Gastrocnemius medialis (tissue), 4 donors: ENCODE data around the gene PDZRN3. TPM values are rescaled to one million over a fixed set of nuclear protein-coding genes. Genes with fewer than 3 reads are reported as not detected.

Experiments used
- ATAC-seq, 2 donors: fragments of 150-250 bp; one replicate each; pipeline ENCODE4 v1.9.1; 2016
- DNase-seq, 2 donors: peaks; one replicate each; pipeline ENCODE4 v3.0.0-alpha.2; 2019
- H3K27ac ChIP-seq, 4 donors: fragments of 200-600 bp; sonication (generic); 1 replicate in 1 of 4; 2 replicates in 3 of 4; pipeline ENCODE4 v1.5.1; 2016 to 2018; ENCODE audit warnings: mild to moderate bottlenecking in 2 of 4, moderate library complexity in 1 of 4
- H3K27me3 ChIP-seq, 3 donors: fragments of 200-600 bp; sonication (generic) in 2 of 3; 1 replicate in 1 of 3; 2 replicates in 2 of 3; pipeline versions ENCODE4 v1.5.1 to v1.6.0; 2016 to 2019; ENCODE audit warnings: mild to moderate bottlenecking in 1 of 3, moderate library complexity in 1 of 3
- H3K36me3 ChIP-seq, 2 donors: fragments of 200-600 bp; sonication (generic) in 1 of 2; one replicate each; pipeline ENCODE4 v1.5.1; 2017 to 2018
- H3K4me1 ChIP-seq, 2 donors: fragments of 200-600 bp; sonication (generic) in 1 of 2; one replicate each; pipeline ENCODE4 v1.5.1; 2016 to 2017; ENCODE audit warnings: mild to moderate bottlenecking in 2 of 2
- H3K4me3 ChIP-seq, 4 donors: fragments of 200-600 bp; sonication (generic) in 3 of 4; 1 replicate in 1 of 4; 2 replicates in 3 of 4; pipeline ENCODE4 v1.5.1; 2016 to 2019; ENCODE audit warnings: mild to moderate bottlenecking in 2 of 4
- H3K9me3 ChIP-seq, 3 donors: fragments of 200-600 bp; sonication (generic) in 2 of 3; 1 replicate in 1 of 3; 2 replicates in 2 of 3; pipeline ENCODE4 v1.5.1; 2016 to 2019
- POLR2A ChIP-seq, 2 donors: fragments of 450-650 bp; IDR thresholded peaks; one replicate each; pipeline ENCODE4 v1.6.1; 2017; ENCODE audit warnings: antibody characterized with exemption in 2 of 2, mild to moderate bottlenecking in 2 of 2, moderate library complexity in 2 of 2
- in situ Hi-C, 4 donors: fragments of 200-750 bp; cut with MboI; loops; one replicate each; pipeline versions ENCODE4 v1.15.0 to v1.8.0; 2017; ENCODE audit warnings: low sequenced_read_pairs in 4 of 4
- intact Hi-C: fragments of 100-400 bp; cut with DNase I; formaldehyde crosslinking; loops from one replicate; pipeline ENCODE4 v1.15.1; 2023; ENCODE audit warnings: low total_unique reads
- total RNA-seq, 4 donors: library from RNA; depleted of rRNA; stranded (reverse); fragments of >200 nt; gene quantifications; one replicate each; pipeline versions ENCODE4 v1.1.0 to v1.2.3, GENCODE V29; 2016
- TF ChIP-seq, protein P1 (sequence below), 5 experiments: fragments of 450-650 bp in 3 of 5; fragments of 200-600 bp in 2 of 5; sonication (generic) in 2 of 5; IDR thresholded peaks in 4 of 5; conservative IDR thresholded peaks in 1 of 5; 1 replicate in 4 of 5; 2 replicates in 1 of 5; pipeline ENCODE4 v1.5.1; 2016 to 2019; ENCODE audit warnings: antibody characterized with exemption in 5 of 5, mild to moderate bottlenecking in 3 of 5, moderate library complexity in 3 of 5

The PDZRN3 gene
- total RNA-seq, 4 donors from 2014 or later: 9.1 to 30.3 (median 24.7) TPM

DNA sequence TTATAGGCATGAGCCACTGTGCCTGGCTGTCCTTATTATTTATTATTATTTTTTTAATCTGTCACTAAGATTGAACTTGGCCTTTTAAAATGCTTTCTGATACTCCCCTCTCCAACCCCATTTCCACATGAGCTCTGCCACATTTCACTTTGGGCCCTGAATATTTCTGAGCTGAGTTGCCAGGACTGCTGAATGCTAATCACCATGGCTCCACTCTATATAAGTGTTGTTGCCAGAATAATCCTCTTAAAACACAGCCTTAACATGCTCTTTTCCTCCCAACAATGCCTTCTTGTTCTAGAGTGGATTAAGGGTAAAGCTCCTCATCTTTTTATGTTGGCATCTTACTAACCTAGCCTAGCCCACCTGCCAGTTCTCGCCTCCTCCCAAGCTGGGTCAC is 124.4 kb downstream of the PDZRN3 start:
- in situ Hi-C loops: loop anchor here (5.0 to 25.0 kb wide), 7 partner anchors 46 to 403 kb away; no protein-coding TSS in a partner anchor
- H3K27me3 ChIP-seq: no peaks in the 10 kb centered on the region
- H3K36me3 ChIP-seq: no peaks in the 10 kb centered on the region
- peaks cover 26 to 27% of the 10 kb centered on the region in 2 donors for H3K4me1 ChIP-seq
- H3K27ac ChIP-seq: no peak overlapping the region
- H3K9me3 ChIP-seq: no peaks in the 10 kb centered on the region
- no peak overlapping the region for H3K4me3 ChIP-seq
- TF ChIP-seq, protein P1, sequence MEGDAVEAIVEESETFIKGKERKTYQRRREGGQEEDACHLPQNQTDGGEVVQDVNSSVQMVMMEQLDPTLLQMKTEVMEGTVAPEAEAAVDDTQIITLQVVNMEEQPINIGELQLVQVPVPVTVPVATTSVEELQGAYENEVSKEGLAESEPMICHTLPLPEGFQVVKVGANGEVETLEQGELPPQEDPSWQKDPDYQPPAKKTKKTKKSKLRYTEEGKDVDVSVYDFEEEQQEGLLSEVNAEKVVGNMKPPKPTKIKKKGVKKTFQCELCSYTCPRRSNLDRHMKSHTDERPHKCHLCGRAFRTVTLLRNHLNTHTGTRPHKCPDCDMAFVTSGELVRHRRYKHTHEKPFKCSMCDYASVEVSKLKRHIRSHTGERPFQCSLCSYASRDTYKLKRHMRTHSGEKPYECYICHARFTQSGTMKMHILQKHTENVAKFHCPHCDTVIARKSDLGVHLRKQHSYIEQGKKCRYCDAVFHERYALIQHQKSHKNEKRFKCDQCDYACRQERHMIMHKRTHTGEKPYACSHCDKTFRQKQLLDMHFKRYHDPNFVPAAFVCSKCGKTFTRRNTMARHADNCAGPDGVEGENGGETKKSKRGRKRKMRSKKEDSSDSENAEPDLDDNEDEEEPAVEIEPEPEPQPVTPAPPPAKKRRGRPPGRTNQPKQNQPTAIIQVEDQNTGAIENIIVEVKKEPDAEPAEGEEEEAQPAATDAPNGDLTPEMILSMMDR (IDR thresholded peaks at IDR 0.05 in 4 of 5, conservative IDR thresholded peaks at IDR 0.05 in 1 of 5): no peak
- no peak for TF ChIP-seq POLR2A (IDR thresholded peaks at IDR 0.05)
- intact Hi-C loops: loop anchor here (10.0 kb wide), 1 partner anchor 1776 kb away; the partner anchor contains the start of gene EIF4E3
- ATAC-seq: no peak
- no peak for DNase-seq

DNA sequence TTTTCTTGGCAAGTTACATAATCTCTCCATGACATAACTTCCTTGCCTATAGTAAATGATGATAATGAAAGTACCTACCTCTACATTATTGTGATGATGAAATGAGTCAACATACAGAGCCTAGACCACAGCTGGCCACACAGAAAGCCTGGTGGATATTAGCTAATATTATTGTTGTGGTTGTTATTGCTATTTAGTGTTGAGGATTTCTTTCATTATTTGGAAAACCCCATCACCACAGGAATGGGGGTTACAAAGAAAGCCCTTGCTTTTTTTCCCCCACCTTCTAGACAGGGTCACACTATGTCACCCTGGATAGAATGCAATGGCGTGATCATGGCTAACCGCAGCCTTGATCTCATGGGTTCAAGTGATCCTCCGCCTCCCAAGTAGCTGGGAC is 125.0 kb downstream of the PDZRN3 start:
- intact Hi-C loops (loop anchor here (10.0 kb wide), 1 partner anchor 1775 kb away; the partner anchor contains the start of gene EIF4E3), in situ Hi-C loops (loop anchor here (5.0 to 25.0 kb wide), 7 partner anchors 45 to 402 kb away; no protein-coding TSS in a partner anchor)
- Histone ChIP-seq H3K36me3 (no peaks in the 10 kb centered on the region), H3K27me3 (no peaks in the 10 kb centered on the region), H3K4me1 (peaks cover 20 to 27% of the 10 kb centered on the region in 2 donors), H3K9me3 (no peaks in the 10 kb centered on the region), H3K4me3 (no peak overlapping the region), H3K27ac (no peak overlapping the region)
- no peak for DNase-seq
- ATAC-seq: no peak
- TF ChIP-seq POLR2A (IDR thresholded peaks at IDR 0.05): no peak
- TF ChIP-seq, protein P1 (IDR thresholded peaks at IDR 0.05 in 4 of 5, conservative IDR thresholded peaks at IDR 0.05 in 1 of 5): no peak

DNA sequence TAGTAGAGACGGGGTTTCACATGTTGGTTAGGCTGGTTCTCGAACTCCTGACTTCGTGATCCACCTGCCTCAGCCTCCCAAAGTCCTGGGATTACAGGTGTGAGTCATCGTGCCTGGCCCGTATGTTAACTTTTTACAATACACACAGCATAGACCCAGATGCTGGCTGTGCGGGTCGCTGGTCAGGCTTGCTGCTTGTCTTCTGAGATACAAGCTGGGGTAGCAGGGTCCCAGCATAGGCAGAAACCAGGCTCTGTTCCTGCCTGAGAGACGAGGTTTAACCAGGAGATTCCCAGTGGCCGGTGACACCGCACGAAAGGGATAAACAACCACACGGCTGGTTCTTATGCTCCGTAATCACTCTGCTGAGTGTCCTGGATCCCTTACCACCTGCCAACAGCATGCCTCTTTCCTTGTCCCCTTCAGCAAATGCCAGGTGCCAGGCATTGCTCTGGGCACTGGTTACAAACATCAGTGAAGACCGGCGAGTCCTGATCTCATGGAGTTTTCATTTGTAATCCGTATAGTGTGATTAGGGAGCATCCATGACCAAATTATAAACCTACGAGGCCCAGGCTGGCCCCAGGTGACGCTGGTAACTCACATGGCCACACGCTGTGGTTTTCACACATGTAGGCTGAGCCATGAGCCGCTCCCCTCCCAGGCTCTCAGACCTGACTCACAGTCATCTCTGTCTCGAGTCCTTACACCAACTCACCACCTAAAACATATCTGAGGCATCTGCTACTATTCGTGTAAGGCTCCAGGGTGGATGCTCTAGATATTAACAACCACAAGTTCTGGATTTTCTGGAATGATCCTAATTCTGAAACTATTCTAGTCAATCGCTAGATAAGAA is 125.7 kb downstream of the PDZRN3 start:
- Histone ChIP-seq H3K27me3 (no peaks in the 10 kb centered on the region), H3K4me1 (peaks cover 13 to 27% of the 10 kb centered on the region in 2 donors), H3K27ac (no peak overlapping the region), H3K9me3 (no peaks in the 10 kb centered on the region), H3K36me3 (no peaks in the 10 kb centered on the region), H3K4me3 (no peak overlapping the region)
- DNase-seq (no peak), ATAC-seq (no peak)
- TF ChIP-seq, protein P1 (IDR thresholded peaks at IDR 0.05 in 4 of 5, conservative IDR thresholded peaks at IDR 0.05 in 1 of 5): no peak
- no peak for TF ChIP-seq POLR2A (IDR thresholded peaks at IDR 0.05)
- in situ Hi-C loops: no loop called here
- intact Hi-C loops: no loop called here

DNA sequence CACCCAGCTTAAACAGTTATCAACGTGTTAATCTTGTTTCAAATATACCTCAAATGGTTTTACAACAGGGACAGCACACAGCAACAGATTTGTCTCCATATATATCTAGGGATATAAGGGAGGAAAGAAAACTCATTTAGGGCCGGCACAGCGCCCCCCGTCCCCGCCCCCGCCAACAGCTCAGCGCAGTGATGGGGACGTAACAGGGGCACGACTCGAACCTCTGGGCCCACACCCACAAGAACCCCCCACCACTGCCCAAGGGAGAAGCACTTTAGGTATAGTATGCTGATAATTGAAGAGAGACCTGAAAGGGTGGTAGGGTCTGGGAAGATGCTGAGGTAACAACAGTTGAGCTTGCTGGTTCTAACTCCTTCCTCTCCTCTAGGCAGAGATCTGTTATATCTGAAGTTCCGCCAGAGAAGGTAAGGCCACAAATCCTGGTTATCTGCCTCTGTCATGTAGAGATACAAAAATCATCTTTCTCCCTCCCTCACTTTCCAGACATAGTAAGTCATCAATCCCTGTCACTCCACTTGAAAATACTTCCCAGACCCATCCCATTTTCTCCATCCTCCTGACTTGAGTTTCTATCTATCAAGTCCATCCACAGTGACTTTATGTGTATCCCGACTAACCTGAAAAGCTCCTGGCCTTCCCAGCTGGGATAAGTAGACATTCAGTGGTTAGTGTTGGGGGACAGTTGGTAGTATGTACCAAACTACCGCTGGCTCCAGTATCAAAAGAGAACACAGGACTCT is 126.9 kb downstream of the PDZRN3 start:
- H3K4me1 ChIP-seq: peaks cover 4 to 26% of the 10 kb centered on the region in 2 donors
- no peak for ATAC-seq
- in situ Hi-C loops: no loop called here

More for the DNA sequence above, 126.9 kb downstream of the PDZRN3 start:
- no peak overlapping the region for H3K27ac ChIP-seq
- no peaks in the 10 kb centered on the region for H3K9me3 ChIP-seq
- DNase-seq: no peak
- intact Hi-C loops: no loop called here
- no peaks in the 10 kb centered on the region for H3K27me3 ChIP-seq
- no peak for TF ChIP-seq POLR2A (IDR thresholded peaks at IDR 0.05)
- TF ChIP-seq, protein P1 (IDR thresholded peaks at IDR 0.05 in 4 of 5, conservative IDR thresholded peaks at IDR 0.05 in 1 of 5): no peak
- no peaks in the 10 kb centered on the region for H3K36me3 ChIP-seq
- no peak overlapping the region for H3K4me3 ChIP-seq
